ENCODE results near the gene RTEL1. TPM values are rescaled to one million over a fixed set of nuclear protein-coding genes. Genes with fewer than 3 reads are reported as not detected.

RTEL1 gene
- total RNA-seq, 1 experiment from 2014 or later: 33.4 TPM

DNA sequence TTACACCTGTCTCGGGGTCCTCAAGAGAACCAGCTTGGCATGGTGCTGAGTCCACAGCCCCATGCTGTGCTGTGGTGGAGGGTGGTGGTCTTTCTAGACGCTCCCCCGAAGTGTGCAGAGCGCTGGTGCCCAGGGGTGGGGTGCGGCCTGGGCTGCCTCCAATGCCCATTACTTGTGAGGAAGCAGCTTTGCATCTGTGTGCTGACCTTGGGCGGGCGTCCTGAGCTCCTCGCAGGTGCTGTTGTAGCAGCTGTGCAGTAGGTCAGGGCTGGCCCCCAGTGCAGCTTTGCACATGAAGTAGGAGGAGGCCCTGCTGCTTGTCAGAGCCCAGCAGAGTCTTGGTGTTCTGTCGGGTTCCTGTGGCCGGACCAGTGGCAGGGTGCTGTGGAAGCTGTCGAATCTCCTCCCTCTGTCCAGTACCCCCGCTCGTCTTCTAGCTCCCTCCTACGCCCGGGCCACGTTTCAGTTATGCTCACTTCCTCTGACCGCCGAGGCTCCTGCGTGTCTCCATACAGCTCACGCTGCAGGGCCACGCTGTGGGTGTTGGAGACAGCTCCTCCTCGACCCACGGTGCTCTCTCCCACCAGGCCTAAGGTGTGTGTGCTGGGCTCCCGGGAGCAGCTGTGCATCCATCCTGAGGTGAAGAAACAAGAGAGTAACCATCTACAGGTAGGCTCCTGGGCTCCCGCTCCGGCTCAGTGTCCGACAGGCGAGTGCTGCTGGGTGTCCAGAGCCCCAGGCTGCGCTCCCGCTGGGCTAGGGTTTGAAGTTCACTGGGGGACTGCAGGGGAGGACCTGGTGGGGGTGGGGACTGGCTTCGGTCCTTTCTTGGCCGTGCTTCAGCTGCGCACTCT, 4.1 kb downstream of the RTEL1 start:
- no peaks in the 10 kb centered on the region for H4K20me1 ChIP-seq (ENCODE audit: control insufficient read depth, insufficient read depth, insufficient read length)
- H3K9me3 ChIP-seq (ENCODE audit: control insufficient read depth, low read depth, low read length): no peaks in the 10 kb centered on the region
- no peak overlapping the region for H2BK20ac ChIP-seq (ENCODE audit: low read depth, low read length, poor library complexity, severe bottlenecking)
- H3K27ac Mint-ChIP-seq: no peak overlapping the region
- H2AK5ac ChIP-seq (ENCODE audit: insufficient read length, low read length): no peak overlapping the region
- no peak overlapping the region for H3K9ac ChIP-seq (ENCODE audit: extremely low read depth, insufficient read length, low read length)
- no peak overlapping the region for H2BK5ac ChIP-seq (ENCODE audit: insufficient read length, low read length)
- no peak overlapping the region for H3K18ac ChIP-seq (ENCODE audit: insufficient read length, low read depth, low read length)
- WGBS (ENCODE audit: extremely low coverage, insufficient read length, low lambda C conversion rate): no CpG with 5 or more reads among the region's 33 CpGs
- no peak overlapping the region for H2BK12ac ChIP-seq (ENCODE audit: insufficient read length, low read depth, low read length)
- no peak overlapping the region for H2BK15ac ChIP-seq (ENCODE audit: low read depth, low read length)
- peaks cover 7 to 20% of the 10 kb centered on the region in 2 experiments for H3K4me1 Mint-ChIP-seq
- no peak overlapping the region for H3T11ph ChIP-seq (ENCODE audit: low read length)
- H4K91ac ChIP-seq (ENCODE audit: insufficient read length, low read depth, low read length): no peak overlapping the region
- no peak overlapping the region for H3K56ac ChIP-seq (ENCODE audit: insufficient read length, low read depth, low read length)
- no peak overlapping the region for H3K27ac ChIP-seq (ENCODE audit: insufficient read length, low read depth, low read length)
- no peaks in the 10 kb centered on the region; the same call in 1 of the 2 replicates for H3K4me1 ChIP-seq (ENCODE audit: insufficient read depth, low read length)
- no peaks in the 10 kb centered on the region for H3K9me3 Mint-ChIP-seq
- H2AFZ ChIP-seq (ENCODE audit: low read length): no peak overlapping the region
- H3K27me3 Mint-ChIP-seq (ENCODE audit: low read depth): no peaks in the 10 kb centered on the region
- no peak overlapping the region for H2BK120ac ChIP-seq (ENCODE audit: low read depth, low read length, poor library complexity, severe bottlenecking)
- H3K4me3 Mint-ChIP-seq: no peak overlapping the region; a peak in 1 of 5 replicates
- H3K79me1 ChIP-seq (ENCODE audit: insufficient read depth, low read depth, low read length, poor library complexity, severe bottlenecking): no peaks in the 10 kb centered on the region
- no peaks in the 10 kb centered on the region for H3K79me2 ChIP-seq (ENCODE audit: insufficient read depth, low read length)
- H4K5ac ChIP-seq (ENCODE audit: insufficient read length, low read depth, low read length): no peak overlapping the region
- H3K4me2 ChIP-seq (ENCODE audit: insufficient read depth, insufficient read length, low read length): no peak overlapping the region
- peaks cover 21 to 48% (median 39%) of the 10 kb centered on the region in 3 experiments for H3K36me3 Mint-ChIP-seq (ENCODE audit: insufficient read depth in 1 of 3, low read depth in 3 of 3)
- H4K8ac ChIP-seq (replicated peaks; ENCODE audit: insufficient read length, low read depth, low read length): no peak overlapping the region
- no peaks in the 10 kb centered on the region; the same call in 1 of the 2 replicates for H3K27me3 ChIP-seq (ENCODE audit: insufficient read depth, low read length)
- H3K4ac ChIP-seq (ENCODE audit: low read depth, low read length): no peak overlapping the region
- no peak overlapping the region for H3K23ac ChIP-seq (ENCODE audit: insufficient read length, low read depth, low read length)
- peaks cover 7% of the 10 kb centered on the region for H3K23me2 ChIP-seq (ENCODE audit: insufficient read length, low read depth, low read length, poor library complexity, severe bottlenecking)
- no peak for DNase-seq
- no peak overlapping the region for H3K14ac ChIP-seq (ENCODE audit: insufficient read depth, low read length)
- TF ChIP-seq CTCF (conservative IDR thresholded peaks at IDR 0.05): no peak
